GM19328 (cell line): Measurements from ENCODE around the gene TIMM22.
"Not testable (repeated sequence)": the region's sequence is repeated elsewhere in the genome, so short reads cannot be mapped to it uniquely, and the experiment has no call there.

Experiments used
- ATAC-seq: cut with Tn5 transposase; IDR thresholded peaks from one replicate; pipeline ENCODE4 v1.9.1; 2021; ENCODE audit warnings: mild to moderate bottlenecking, moderate library complexity; ENCODE audit not compliant: unreplicated experiment

Gene TIMM22

GRCh38 chr17:971861-972260 is 25.1 kb upstream of the TIMM22 start:
- ATAC-seq, result not testable (repeated sequence)

DNA sequence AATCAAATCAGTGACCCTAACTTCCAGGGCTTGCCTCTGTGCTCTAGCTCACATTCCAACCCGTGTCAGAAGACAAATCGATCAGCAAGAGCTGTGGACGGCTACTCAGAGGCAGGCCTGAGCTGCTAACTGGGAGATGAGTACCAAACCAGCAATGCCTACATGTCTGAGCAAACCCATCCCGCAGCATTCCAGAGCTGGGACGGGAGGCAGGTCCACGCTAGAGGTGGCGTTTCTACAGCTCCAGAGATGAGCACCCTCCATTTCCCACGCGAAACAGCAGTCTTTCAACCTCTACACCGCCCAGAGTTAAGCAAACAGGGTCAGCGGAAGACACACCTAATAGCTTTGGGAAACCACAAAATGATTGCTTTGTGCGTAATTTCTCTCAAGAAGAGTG is 23.9 kb upstream of the TIMM22 start:
- no peak for ATAC-seq

GRCh38 chr17:974778-975177 is 22.2 kb upstream of the TIMM22 start:
- not testable (repeated sequence) for ATAC-seq

- ATAC-seq, result no peak
Measured at GRCh38 chr17:975371-975915, 21.5 kb upstream of the TIMM22 start.

GRCh38 chr17:976312-976711 is 20.6 kb upstream of the TIMM22 start:
- ATAC-seq, result no peak

GRCh38 chr17:977166-977565 is 19.8 kb upstream of the TIMM22 start:
- ATAC-seq, result no peak

GRCh38 chr17:978103-979093 is 18.5 kb upstream of the TIMM22 start:
- ATAC-seq, result no peak

DNA sequence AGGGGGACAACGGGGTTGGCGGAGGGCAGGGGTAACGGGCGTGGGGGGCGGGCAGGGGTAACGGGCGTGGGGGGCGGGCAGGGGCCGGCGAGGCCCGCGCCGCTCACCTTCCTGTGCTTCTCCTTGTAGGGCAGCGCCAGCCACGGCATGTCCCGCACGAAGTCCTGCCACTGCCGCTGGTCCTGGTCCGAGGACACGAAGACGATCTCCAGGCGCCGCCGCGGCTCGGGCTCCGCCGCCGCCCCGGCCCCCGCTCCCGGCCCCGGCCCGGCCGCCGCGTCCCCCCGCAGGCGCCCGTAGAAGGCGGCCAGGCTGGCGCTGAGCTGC is 17.8 kb upstream of the TIMM22 start:
- no peak for ATAC-seq

DNA sequence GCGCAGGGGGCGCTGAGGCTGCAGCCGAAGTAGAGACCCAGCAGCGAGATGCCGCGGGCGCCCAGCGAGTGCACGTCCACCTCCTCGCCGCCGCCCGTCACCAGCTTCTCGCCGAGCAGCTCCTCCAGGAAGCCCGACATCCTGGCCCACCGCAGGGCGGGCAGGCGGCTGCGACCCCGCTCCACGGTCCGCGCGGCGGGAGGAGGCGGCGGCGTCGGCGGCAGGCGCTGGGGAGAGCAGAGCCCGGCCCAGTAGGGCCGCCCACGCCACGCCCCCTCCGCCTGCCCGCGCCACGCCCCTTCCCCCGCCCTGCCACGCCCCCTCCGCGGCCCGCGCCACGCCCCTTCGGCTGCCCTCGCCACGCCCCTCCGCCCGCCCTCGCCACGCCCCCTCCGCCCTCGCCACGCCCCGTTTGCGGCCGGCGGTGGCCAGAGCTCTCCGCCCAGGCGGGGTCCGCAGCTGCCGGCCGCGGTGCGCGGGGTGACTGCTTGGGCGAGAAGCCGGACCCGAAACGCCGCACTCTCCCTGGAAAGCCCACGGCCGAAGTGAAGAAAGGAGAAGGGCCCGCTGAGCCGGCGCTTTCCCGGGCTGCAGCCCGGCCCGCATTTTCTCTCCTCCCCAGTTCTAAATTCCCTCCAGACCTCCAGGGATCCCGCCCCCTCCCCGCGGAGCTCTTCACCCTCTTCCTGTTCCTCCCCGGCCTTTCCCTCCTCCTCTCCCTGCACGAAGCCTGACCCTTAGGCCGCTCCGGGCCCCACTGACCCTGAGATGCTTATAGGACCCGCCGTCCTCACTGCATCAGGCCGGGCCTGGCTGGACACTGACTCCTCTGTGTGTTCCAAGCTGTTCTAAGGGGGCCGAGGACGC is 17.2 kb upstream of the TIMM22 start, which contains the start of gene NXN:
Gene NXN (minus strand): TSS at position 238 of the 867 bp plus-strand sequence.
- ATAC-seq, result peak; percentile 51

DNA sequence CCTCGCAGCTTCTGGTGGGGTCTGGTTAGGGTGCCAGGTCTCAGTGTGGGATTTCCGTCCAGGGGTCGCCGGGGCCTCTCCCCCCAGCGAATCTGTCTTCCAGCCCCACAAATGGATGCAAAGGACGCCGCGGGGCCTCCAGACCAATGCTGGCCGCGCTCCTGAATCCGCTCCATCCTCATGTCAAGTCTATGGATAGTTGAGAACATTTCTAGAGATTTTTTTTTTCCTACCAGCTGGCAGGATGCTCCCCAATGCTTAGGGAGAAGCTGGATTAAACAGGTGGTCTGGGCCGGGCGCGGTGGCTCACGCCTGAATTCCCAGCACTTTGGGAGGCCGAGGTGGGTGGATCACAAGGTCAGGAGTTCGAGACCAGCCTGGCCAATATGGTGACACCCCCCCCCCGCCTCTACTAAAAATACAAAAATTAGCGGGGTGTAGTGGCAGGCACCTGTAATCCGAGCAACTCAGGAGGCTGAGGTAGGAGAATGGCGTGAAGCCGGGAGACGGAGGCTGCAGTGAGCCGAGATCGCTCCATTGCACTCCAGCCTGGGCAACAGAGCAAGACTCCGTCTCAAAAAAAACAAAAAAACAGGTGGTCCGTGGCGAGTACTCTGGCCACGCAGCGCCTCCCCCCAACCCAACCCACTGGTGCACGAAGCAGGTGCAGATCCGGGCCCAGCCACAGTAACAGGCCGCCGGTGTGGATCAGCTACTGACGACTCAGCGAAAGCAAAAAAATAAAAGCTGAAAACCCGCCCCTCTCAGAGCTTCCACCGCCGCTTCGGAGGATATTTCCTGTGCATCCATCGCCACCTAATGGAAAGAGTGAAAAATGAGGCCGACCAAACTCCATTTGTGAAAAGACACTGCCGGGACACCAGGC is 16.3 kb upstream of the TIMM22 start:
- ATAC-seq, result no peak

DNA sequence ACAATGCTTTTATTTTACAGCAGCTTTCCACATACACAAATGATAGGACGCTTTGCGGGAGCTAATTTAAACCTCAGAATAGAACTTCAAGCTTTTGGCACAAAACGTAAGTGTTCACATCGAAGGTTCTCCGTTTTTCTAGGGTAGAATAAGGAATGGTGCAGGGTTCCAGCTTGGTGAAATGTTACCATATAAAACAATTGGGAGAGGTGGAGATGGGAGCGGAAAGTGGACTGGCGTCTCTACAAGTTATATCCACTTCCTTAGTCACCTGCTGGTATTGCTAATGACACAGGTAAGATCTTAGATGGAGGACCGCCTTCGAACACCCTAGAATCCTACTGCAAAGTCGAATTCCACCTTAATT is 15.7 kb upstream of the TIMM22 start:
- no peak for ATAC-seq

- ATAC-seq, result no peak
Measured at GRCh38 chr17:983921-984320, 13.0 kb upstream of the TIMM22 start.

- no peak for ATAC-seq
Measured at GRCh38 chr17:986322-986929, 10.5 kb upstream of the TIMM22 start.

GRCh38 chr17:987931-988330 is 9.0 kb upstream of the TIMM22 start:
- no peak for ATAC-seq

DNA sequence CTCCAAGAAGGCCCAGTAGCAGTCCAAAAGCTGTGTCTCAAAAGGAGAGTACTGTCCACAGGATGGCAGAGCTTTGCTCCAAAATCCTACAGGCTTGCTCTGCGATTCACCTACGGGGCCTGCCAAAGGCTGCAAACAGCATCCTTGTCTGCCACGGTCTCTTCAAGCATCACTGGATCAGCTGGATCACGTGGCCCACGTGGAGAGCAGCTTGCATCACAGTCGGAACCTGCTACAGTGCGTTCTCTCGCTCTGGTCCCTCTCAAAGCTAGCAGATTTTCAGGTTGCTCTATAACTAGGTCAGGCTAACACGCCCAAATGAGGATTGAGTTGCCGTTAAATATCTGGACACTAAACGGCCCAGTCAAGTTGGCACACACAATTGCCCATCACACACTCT is 8.4 kb upstream of the TIMM22 start:
- no peak for ATAC-seq

DNA sequence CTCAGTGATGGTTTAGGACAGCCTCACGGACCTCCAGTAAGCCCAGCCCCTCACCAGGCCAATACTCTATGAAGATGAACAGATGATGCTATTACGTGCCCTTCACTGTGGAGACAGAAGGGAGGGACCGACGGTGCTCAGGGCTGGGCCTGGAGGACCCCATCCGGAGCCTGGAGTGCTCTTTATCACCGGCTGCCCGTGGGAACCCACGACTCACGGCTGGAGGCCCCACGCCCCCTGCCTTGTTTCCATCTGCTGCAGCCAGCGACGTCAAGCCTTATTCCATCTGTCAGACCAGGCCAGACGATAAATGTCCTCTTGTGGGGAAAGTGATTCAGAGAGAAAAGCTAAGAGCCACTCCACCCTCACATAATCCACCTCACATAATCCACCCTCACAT is 4.0 kb upstream of the TIMM22 start:
- ATAC-seq, result no peak

DNA sequence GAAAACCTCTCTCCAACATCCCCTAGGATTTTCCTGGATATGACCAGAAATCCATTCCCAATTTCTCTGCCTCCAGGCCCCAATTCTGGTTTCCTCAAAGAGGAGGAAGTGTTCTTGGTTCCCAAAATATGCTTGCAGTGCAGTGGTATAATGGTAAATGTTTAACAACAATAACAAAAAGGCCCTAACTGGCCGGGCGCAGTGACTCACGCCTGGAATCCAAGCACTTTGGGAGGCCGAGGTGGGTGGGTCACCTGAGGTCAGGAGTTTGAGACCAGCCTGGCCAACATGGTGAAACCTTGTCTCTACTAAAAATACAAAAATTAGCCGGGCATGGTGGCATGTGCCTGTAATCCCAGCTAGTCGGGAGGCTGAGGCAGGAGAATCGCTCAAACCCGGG is 1.6 kb upstream of the TIMM22 start:
- not testable (repeated sequence) for ATAC-seq

- ATAC-seq, result no peak
Measured at GRCh38 chr17:998111-998510, 1.2 kb downstream of the TIMM22 start.

DNA sequence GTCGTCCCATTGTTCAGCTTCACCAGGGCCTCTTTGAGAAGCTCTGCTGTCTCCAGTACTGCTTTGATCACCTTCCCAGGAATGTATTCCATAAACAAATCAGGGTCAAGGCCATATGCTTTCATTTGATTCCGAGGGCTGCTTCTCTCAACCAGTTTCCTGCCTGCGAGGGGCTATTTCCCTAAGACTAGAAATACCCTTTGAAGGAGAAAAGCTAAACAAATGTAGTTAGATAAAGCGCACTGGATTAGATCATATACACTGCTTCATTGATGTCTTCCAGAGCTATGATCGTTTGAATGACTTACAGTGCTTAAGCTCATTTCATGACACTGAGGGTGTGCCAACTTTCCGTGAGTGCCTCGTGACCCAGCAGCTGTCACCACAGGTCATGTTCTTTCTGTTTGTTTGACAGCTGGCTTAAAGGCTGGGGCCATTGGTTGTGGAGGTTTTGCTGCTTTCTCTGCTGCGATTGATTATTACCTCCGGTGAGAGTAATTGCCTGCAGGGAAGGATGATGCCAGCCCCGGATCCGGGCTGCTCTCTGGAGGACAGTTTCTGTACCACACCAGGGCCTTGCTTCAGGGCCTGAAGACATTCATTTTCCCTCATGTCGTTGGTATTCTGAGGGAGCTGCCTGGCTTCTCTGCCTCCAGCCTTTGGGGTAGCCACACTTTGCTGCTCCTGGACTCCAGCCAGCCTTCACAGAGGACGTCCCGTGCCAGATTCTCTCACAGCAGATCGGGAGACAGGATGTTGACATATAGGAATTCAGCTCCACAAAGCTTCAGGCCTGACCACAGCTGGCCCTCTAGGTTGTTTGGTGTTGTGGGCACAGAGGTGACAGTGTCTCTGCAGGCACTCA is 3.9 kb downstream of the TIMM22 start:
- no peak for ATAC-seq
